ENCODE results near the gene METRN.

METRN gene

GRCh38 chr16:714558-715476, at the start of gene METRN:
Gene METRN, plus strand, starts transcription at chr16:715118. Its CDS starts 172 bp downstream, at chr16:715290.
- H3K4me3 ChIP-seq (ENCODE audit: low read depth, low read length), result peak within 1 kb of the TSS; percentile 69
- TF ChIP-seq, protein P1, sequence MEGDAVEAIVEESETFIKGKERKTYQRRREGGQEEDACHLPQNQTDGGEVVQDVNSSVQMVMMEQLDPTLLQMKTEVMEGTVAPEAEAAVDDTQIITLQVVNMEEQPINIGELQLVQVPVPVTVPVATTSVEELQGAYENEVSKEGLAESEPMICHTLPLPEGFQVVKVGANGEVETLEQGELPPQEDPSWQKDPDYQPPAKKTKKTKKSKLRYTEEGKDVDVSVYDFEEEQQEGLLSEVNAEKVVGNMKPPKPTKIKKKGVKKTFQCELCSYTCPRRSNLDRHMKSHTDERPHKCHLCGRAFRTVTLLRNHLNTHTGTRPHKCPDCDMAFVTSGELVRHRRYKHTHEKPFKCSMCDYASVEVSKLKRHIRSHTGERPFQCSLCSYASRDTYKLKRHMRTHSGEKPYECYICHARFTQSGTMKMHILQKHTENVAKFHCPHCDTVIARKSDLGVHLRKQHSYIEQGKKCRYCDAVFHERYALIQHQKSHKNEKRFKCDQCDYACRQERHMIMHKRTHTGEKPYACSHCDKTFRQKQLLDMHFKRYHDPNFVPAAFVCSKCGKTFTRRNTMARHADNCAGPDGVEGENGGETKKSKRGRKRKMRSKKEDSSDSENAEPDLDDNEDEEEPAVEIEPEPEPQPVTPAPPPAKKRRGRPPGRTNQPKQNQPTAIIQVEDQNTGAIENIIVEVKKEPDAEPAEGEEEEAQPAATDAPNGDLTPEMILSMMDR (IDR thresholded peaks at IDR 0.05; ENCODE audit: control insufficient read depth, extremely low read depth, insufficient read depth), result no peak
- no peak for DNase-seq (ENCODE audit: low read depth)

DNA sequence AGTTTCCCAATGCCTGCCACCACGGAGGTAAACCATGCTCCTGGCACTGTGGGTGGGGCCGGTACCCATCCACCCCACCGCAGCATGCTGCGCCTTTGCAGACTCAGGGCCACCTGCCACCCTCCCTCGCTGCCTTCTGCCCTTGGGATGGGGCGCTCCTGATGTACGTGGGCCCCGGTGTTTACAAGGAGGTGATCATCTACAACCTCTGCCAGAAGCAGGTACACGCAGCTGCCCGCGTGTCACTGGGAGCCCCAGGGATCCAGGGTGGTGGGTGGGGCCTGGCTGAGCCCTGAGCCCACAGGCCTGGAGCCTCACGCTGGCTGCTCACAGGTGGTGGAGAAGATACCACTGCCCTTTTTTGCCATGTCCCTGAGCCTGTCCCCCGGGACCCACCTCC, 48.3 kb upstream of the METRN start:
- TF ChIP-seq, protein P1 (IDR thresholded peaks at IDR 0.05; ENCODE audit: control insufficient read depth, extremely low read depth, insufficient read depth), result no peak
- DNase-seq (ENCODE audit: low read depth), result no peak
- no peak overlapping the region for H3K4me3 ChIP-seq (ENCODE audit: low read depth, low read length)

DNA sequence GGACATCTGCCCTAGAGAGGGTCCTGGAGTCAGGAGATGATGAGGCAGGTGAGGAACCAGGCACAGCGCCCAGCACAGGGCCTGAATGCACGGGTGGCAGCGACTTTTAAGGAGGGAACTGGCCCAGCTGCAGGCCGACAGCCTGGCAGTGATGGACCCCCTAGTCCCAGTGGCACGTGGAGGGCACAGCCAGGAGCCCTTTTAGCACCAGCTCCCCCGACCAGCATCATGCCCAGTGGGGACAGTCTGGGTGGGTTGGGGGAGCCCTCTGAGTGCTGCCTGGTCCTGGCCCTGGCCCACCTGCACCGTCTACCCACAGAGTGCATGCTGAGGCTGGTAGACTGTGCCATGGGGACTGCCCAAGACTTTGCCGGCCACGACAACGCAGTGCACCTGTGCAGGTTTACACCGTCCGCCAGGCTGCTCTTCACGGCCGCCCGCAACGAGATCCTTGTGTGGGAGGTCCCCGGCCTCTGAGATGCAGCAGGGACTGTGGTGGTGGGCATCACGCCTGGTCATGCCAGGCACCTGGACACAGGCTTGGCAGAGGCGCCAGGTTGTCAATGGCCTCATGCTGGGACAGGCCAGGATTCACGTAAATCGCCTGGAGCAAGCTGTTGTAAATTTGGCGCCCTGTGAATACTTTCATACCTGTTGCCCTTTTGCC, 47.7 kb upstream of the METRN start:
- no peak overlapping the region for H3K4me3 ChIP-seq (ENCODE audit: low read depth, low read length)
- TF ChIP-seq, protein P1 (IDR thresholded peaks at IDR 0.05; ENCODE audit: control insufficient read depth, extremely low read depth, insufficient read depth), result no peak
- DNase-seq (ENCODE audit: low read depth), result no peak

DNA sequence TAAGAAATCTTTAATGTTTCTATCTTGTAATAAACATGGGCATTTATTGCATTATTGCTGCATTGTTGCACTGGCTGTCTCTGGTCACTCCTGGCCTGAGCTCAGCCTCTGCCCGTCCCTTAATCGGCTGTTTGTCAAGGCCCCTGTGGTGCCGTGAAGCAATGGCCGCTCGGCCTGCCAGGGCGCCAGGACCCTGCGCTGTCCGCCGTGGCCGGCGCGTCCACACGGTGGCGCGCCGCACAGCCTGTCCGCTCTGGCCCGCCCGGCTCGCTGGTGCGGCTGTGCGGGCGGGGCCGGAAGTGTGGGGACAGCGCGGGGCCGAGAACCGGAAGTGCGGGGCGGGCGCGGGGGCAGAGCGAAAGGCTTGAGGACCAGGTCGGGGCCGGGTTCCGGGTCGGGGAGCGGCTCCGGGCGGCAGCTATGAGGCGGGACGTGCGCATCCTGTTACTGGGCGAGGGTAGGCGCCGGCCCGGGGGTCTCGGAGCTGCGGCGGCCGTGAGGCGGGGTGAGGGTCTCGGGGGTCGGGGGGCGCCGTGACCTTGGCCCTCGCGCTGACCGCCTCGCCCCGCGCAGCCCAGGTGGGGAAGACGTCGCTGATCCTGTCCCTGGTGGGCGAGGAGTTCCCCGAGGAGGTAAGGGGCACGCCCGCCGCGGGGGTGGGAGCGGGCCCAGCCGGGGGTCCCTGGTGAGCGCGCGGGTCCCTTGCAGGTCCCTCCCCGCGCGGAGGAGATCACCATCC, 47.0 kb upstream of the METRN start, which contains the start of gene RHOT2:
RHOT2 (plus strand) TSS at position 353 of the 739 bp plus-strand sequence; CDS start at position 421, 68 bp downstream.
- DNase-seq (ENCODE audit: low read depth), result peak; percentile 53
- TF ChIP-seq, protein P1 (IDR thresholded peaks at IDR 0.05; ENCODE audit: control insufficient read depth, extremely low read depth, insufficient read depth), result peak; percentile 98
- H3K4me3 ChIP-seq (ENCODE audit: low read depth, low read length), result peak within 1 kb of the TSS; percentile 90

DNA sequence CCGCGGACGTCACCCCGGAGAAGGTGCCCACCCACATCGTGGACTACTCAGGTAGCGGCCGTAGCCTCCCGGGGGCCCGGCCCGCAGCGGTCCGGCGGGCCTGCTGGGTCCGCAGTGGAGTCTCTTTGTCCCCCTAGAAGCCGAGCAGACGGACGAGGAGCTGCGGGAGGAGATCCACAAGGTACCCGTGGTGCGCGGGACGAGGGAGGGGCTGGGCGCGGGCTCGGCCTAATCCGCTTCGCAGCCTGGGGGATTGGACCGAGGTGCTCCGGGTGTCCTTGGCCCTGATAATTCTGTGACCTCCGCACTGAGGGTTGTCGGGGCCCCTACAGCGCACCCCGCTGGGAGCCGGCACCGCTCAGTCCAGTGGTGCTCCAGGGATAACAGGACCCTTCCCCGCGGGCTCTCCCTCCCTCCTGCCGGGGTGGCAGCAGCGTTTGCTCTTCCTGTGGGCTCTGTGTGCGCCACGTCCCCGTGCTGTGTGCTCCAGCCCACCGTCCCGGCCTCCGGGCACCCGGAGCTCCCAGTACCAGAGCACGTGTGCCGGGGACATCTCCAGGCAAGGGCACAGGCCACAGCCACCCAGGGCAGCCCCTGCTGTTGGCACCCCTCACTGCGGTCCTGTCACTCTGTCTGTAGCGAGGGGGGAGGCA, 46.3 kb upstream of the METRN start:
- peak overlapping the region; percentile 90 for H3K4me3 ChIP-seq (ENCODE audit: low read depth, low read length)
- TF ChIP-seq, protein P1 (IDR thresholded peaks at IDR 0.05; ENCODE audit: control insufficient read depth, extremely low read depth, insufficient read depth), result no peak
- no peak for DNase-seq (ENCODE audit: low read depth)

DNA sequence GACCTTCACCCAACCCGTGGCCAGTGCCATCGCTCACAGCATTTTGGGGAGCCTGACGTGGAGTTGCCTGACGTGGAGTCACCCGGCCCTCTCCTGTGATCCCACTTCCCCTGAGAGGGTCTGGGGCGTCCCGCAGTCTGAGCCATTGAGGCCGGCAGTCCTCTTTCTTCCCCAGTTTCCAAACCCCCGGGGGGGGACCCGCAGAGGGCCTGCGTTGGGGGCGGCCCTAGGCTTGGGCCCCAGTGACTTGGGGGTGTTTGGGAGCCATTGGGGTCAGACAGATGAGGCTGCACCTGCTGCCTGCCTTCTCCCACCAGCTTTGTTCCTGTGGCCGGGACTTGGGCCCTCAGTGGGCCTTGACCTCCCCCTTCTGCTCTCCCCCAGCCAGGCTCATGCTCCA, 45.3 kb upstream of the METRN start:
- TF ChIP-seq, protein P1 (IDR thresholded peaks at IDR 0.05; ENCODE audit: control insufficient read depth, extremely low read depth, insufficient read depth), result no peak
- peak overlapping the region; percentile 90 for H3K4me3 ChIP-seq (ENCODE audit: low read depth, low read length)
- DNase-seq (ENCODE audit: low read depth), result no peak

All from LNCaP clone FGC (cell line).